ENCODE measurements around the gene SNRNP70. TPM values are rescaled to one million over a fixed set of nuclear protein-coding genes. Genes with fewer than 3 reads are reported as not detected.
A peak's percentile ranks its signal among the peaks of the same experiment; 100 is the strongest.

Gene SNRNP70
- total RNA-seq, 2 donors from 2014 or later, result 114 to 204 TPM

DNA sequence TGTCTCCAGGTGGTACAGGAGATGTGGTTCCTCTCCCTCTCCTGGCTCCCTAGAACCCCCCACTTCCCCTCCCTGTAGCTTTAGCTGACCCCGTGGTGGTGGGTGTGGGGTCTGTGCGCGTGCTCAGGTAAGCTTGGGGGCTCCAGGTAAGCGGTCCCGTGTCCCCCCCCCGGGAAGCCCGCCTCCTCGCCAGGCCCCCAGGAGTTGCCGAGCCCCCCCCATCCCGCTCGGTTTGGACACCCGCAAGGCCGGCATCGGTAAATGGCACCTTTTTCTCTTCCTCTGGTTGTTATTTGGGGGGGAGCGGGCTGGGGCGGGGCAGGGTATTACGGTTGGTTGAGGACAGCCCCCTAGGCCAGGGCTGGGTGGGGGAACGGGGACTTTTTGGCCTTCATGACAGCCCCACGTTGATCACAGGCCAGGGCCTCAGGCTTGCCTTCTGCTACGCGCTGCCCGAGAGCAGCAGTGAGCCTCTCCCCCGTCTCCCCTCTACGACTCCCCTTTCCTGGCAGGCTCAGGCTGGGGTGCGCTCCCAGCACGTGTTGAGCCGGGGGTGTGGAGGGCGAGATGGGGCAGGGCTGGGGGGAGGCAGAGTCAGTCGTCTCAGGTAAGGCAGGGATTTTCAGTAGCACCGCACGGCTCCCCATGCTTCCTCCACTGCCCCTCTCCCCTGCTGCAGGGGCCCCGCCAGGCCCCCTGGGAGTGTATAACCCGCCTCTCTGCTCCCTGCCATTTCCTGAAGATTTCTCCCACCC lies 18.3 kb downstream of the SNRNP70 start:
- peaks cover 14% of the 10 kb centered on the region for H3K4me1 Mint-ChIP-seq
- no peak overlapping the region for H3K4me3 Mint-ChIP-seq
- H3K36me3 Mint-ChIP-seq (ENCODE audit: low read depth), result peaks cover 84% of the 10 kb centered on the region
- H3K27ac Mint-ChIP-seq, result no peak overlapping the region
- no peaks in the 10 kb centered on the region for H3K9me3 Mint-ChIP-seq
- no peaks in the 10 kb centered on the region for H3K27me3 Mint-ChIP-seq
- ATAC-seq (replicated peaks), result no peak

- Mint-ChIP-seq H3K27me3 (no peaks in the 10 kb centered on the region), H3K36me3 (ENCODE audit: low read depth) (peaks cover 84% of the 10 kb centered on the region), H3K9me3 (no peaks in the 10 kb centered on the region), H3K27ac (peak overlapping the region; percentile 54), H3K4me1 (peaks cover 20% of the 10 kb centered on the region), H3K4me3 (no peak overlapping the region)
- ATAC-seq (replicated peaks), result no peak
These were observed 19.1 kb downstream of the SNRNP70 start for GRCh38 chr19:49104229-49104864.

DNA sequence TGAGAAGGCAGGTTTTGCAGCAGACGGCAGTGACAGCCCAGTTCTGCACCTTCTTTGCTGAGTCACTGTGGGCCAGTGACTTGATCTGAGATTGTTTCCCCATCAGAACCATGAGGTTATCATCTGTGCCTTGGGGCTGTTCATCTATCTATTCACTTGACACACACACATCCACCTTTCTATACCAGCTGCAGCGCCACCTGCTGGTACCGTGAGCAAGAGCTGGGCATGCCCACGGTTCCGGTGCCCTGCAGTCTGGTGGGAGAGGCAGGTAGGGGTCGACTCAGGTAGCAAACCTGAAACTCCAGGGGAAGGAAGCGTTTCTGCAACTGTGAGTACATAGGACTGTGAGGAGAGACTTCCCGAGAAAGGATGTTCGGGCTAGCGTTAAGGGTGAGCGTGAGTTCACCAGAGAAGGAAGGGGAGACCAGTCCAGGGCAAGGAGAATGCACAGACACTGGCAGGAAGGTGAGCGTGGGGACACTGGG lies 21.4 kb downstream of the SNRNP70 start:
- peaks cover 65% of the 10 kb centered on the region for H3K36me3 Mint-ChIP-seq (ENCODE audit: low read depth)
- H3K4me1 Mint-ChIP-seq, result peaks cover 16% of the 10 kb centered on the region
- no peaks in the 10 kb centered on the region for H3K27me3 Mint-ChIP-seq
- no peak overlapping the region for H3K27ac Mint-ChIP-seq
- no peak overlapping the region for H3K4me3 Mint-ChIP-seq
- no peaks in the 10 kb centered on the region for H3K9me3 Mint-ChIP-seq
- peak; percentile 73 for ATAC-seq (replicated peaks)

DNA sequence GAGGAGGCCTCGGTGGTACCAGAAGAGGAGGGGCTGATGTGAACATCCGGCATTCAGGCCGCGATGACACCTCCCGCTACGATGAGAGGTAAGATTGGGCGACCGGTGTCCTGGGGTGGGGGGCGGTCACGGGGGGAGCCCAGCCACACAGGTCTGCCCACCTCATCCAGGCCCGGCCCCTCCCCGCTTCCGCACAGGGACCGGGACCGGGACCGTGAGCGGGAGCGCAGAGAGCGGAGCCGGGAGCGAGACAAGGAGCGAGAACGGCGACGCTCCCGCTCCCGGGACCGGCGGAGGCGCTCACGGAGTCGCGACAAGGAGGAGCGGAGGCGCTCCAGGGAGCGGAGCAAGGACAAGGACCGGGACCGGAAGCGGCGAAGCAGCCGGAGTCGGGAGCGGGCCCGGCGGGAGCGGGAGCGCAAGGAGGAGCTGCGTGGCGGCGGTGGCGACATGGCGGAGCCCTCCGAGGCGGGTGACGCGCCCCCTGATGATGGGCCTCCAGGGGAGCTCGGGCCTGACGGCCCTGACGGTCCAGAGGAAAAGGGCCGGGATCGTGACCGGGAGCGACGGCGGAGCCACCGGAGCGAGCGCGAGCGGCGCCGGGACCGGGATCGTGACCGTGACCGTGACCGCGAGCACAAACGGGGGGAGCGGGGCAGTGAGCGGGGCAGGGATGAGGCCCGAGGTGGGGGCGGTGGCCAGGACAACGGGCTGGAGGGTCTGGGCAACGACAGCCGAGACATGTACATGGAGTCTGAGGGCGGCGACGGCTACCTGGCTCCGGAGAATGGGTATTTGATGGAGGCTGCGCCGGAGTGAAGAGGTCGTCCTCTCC lies 22.6 kb downstream of the SNRNP70 start:
- no peak overlapping the region for H3K27ac Mint-ChIP-seq
- H3K9me3 Mint-ChIP-seq, result no peaks in the 10 kb centered on the region

DNA sequence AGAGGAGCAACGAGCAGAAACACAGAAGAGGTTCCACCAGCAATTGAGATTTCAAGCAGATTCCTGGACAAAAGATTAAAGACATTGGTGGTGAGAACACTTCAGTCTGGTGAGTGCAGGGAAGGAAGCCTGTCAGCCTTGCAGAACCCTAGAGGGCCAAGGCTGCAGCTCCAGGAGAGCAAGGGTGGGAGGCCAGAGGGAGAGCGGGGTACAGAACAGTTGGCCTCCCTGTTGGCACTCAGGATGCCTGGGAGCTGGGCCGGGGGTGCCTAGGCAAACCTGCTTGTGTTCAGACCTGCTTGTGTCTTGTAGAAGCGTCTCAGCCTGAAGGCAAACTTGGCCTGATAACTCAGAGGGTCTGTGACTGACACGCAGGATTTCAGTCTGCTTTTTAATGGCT lies 23.8 kb downstream of the SNRNP70 start:
- no peaks in the 10 kb centered on the region for H3K9me3 Mint-ChIP-seq
- peaks cover 22% of the 10 kb centered on the region for H3K4me1 Mint-ChIP-seq
- ATAC-seq (replicated peaks), result no peak
- peak overlapping the region; percentile 15 for H3K27ac Mint-ChIP-seq
- H3K36me3 Mint-ChIP-seq (ENCODE audit: low read depth), result peaks cover 52% of the 10 kb centered on the region
- H3K27me3 Mint-ChIP-seq, result no peaks in the 10 kb centered on the region
- H3K4me3 Mint-ChIP-seq, result no peak overlapping the region

More for the DNA sequence above, 22.6 kb downstream of the SNRNP70 start:
- ATAC-seq (replicated peaks), result no peak
- Mint-ChIP-seq H3K4me3 (no peak overlapping the region), H3K27me3 (no peaks in the 10 kb centered on the region), H3K4me1 (peaks cover 16% of the 10 kb centered on the region), H3K36me3 (ENCODE audit: low read depth) (peaks cover 57% of the 10 kb centered on the region)

- no peak for ATAC-seq (replicated peaks)
- no peaks in the 10 kb centered on the region for H3K9me3 Mint-ChIP-seq
- no peaks in the 10 kb centered on the region for H3K27me3 Mint-ChIP-seq
- no peak overlapping the region for H3K27ac Mint-ChIP-seq
- peaks cover 22% of the 10 kb centered on the region for H3K4me1 Mint-ChIP-seq
- no peak overlapping the region for H3K4me3 Mint-ChIP-seq
- peaks cover 45% of the 10 kb centered on the region for H3K36me3 Mint-ChIP-seq (ENCODE audit: low read depth)
These were observed 24.4 kb downstream of the SNRNP70 start for GRCh38 chr19:49109569-49110233.

DNA sequence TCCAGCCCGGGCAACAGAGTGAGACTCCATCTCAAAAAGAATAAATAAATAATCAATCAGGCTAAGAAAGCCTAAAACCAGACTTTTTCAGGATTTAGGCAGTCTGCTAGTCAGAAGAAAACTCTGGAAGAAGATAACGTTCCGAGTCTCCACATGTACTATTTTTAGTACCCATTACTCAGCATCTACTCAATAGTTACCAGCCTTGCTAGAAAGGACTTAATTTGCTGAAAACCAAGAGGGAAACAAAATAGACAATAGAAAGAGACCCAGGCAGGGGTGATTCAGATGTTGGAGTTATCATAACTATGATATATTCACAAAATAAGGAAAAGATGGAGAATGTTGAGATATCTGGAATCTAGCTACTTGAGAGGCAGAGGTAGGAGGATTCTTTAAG lies 25.3 kb downstream of the SNRNP70 start:
- peaks cover 36% of the 10 kb centered on the region for H3K36me3 Mint-ChIP-seq (ENCODE audit: low read depth)
- no peaks in the 10 kb centered on the region for H3K9me3 Mint-ChIP-seq
- peak overlapping the region; percentile 41 for H3K27ac Mint-ChIP-seq
- H3K27me3 Mint-ChIP-seq, result no peaks in the 10 kb centered on the region
- ATAC-seq (replicated peaks), result no peak
- no peak overlapping the region for H3K4me3 Mint-ChIP-seq
- peaks cover 16% of the 10 kb centered on the region for H3K4me1 Mint-ChIP-seq

DNA sequence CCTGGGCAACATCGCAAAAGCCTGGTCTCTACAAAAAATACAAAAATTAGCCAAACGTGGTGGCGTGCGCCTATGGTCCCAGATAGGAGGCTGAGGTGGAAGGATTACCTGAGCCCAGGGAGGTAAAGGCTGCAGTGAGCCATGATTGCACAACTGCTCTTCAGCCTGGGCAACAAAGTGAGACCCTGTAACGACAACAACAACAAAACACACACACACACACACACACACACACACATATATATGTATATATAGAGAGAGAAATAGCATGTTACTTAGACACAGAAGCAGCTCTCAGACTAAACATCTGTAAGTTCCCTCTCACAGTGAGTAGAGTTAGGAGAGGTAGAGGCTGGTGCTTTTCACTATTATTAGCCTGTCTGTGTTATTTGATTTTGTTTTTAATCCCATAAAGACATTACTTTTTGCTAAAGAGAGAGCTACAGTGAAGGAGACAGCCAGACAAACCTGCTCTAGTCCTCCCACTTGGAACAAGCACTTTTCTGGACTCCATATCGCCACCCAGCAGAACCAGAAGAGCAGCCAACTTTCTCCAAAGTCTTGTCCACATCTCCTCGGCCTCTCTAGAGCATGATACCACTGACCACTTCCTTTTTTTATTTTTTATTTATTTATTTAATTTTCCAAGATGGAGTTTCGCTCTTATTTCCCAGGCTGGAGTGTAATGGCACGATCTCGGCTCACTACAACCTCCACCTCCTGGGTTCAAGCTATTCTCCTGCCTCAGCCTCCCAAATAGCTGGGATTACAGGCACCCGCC lies 26.2 kb downstream of the SNRNP70 start:
- peaks cover 28% of the 10 kb centered on the region for H3K36me3 Mint-ChIP-seq (ENCODE audit: low read depth)
- no peaks in the 10 kb centered on the region for H3K27me3 Mint-ChIP-seq
- H3K4me3 Mint-ChIP-seq, result no peak overlapping the region
- H3K27ac Mint-ChIP-seq, result no peak overlapping the region
- no peak for ATAC-seq (replicated peaks)
- H3K9me3 Mint-ChIP-seq, result no peaks in the 10 kb centered on the region
- H3K4me1 Mint-ChIP-seq, result peaks cover 16% of the 10 kb centered on the region

DNA sequence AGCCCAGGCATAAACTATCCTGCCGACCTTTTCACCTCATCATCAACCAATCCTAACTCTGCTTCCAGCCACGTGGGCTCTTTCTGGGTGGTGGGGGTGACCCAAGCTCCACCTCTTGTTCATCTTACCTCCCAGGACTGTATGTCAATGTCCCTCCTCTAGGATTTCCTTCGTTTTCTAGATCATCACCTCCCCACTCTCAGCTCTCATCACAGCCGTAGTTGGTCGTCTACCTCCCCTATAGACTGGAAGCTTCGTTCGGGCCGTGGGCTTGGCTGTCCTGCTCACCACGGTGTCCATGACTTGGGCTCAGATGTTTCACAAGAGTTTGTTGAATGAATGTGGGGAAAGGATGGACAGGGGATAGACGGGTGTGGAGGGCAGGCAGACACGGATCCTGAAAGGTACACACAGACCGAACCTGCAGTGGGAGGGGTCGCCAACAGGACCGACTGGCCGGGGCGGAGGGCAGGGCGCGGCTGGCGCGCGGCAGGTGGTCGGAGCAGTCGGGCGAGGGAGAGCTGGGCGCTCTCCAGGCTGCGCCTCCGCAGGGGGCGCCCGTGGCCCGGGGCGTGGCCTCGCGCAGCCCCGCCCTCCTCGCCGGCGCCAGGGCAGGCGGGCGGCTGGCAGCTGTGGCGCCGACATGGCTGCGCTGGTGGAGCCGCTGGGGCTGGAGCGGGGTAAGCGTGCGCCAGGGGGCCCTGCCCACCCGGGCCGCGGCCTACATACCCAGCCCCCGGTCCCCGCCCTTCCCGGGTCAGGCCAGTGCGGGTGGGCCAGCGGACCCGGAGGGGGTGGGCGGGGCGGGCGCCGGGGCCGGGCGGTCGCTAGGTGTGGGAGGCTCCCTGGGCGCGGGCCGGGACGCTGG lies 28.7 kb downstream of the SNRNP70 start, which contains the start of gene LIN7B:
Gene LIN7B, plus strand, starts transcription at position 609 of the 868 bp plus-strand sequence. Its CDS starts 35 bp downstream, at position 644.
- H3K9me3 Mint-ChIP-seq, result no peaks in the 10 kb centered on the region
- peak; percentile 81 for ATAC-seq (replicated peaks)
- H3K4me3 Mint-ChIP-seq, result peak within 1 kb of the TSS; percentile 89
- peak within 1 kb of the TSS; percentile 66 for H3K27ac Mint-ChIP-seq
- peaks cover 17% of the 10 kb centered on the region for H3K4me1 Mint-ChIP-seq
- H3K36me3 Mint-ChIP-seq (ENCODE audit: low read depth), result peaks cover 5% of the 10 kb centered on the region
- no peaks in the 10 kb centered on the region for H3K27me3 Mint-ChIP-seq

GRCh38 chr19:49114630-49115363 lies 29.5 kb downstream of the SNRNP70 start:
- no peaks in the 10 kb centered on the region for H3K27me3 Mint-ChIP-seq
- H3K36me3 Mint-ChIP-seq (ENCODE audit: low read depth), result no peaks in the 10 kb centered on the region
- H3K27ac Mint-ChIP-seq, result no peak overlapping the region
- peak overlapping the region; percentile 74 for H3K4me3 Mint-ChIP-seq
- H3K4me1 Mint-ChIP-seq, result peaks cover 15% of the 10 kb centered on the region
- ATAC-seq (replicated peaks), result no peak
- H3K9me3 Mint-ChIP-seq, result no peaks in the 10 kb centered on the region

DNA sequence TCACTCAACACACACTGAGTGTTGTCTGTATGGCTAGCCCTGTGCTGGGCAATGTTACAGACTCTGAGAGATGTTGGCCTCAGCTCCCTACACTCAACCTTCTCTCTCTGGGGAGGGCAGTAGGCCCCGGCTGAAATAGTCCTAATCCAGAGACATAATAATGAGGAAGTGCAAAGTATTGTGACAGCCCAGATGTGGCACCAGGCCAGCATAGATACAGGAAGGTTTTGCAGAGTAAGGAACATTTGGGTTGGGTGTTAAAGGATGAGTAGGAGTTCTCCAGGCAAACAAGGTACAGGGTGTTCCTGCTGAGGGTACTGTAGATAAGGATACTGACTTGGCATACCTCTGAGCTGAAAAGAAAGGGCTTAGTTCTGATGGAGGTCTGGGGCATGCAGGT lies 31.3 kb downstream of the SNRNP70 start:
- H3K4me1 Mint-ChIP-seq, result peaks cover 23% of the 10 kb centered on the region
- H3K27me3 Mint-ChIP-seq, result peaks cover 5% of the 10 kb centered on the region
- no peak for ATAC-seq (replicated peaks)
- no peaks in the 10 kb centered on the region for H3K36me3 Mint-ChIP-seq (ENCODE audit: low read depth)
- H3K4me3 Mint-ChIP-seq, result peak overlapping the region; percentile 87
- no peak overlapping the region for H3K27ac Mint-ChIP-seq
- H3K9me3 Mint-ChIP-seq, result no peaks in the 10 kb centered on the region

All from activated T-helper 17 cell treated with anti-CD3 and anti-CD28 coated beads, Interleukin-2, amount 50 U/mL, for 72 hours (primary cell).